Spleen (tissue), 11 donors: ENCODE data around the gene KRT79. TPM values are rescaled to one million over a fixed set of nuclear protein-coding genes. Genes with fewer than 3 reads are reported as not detected.
A peak's percentile ranks its signal among the peaks of the same experiment; 100 is the strongest.

ENCODE experiments used
- DNase-seq: peaks from one replicate; pipeline ENCODE4 v3.0.0-alpha.2; 2020
- H3K27ac ChIP-seq, 8 donors: fragments of 200-600 bp; sonication (generic) in 7 of 8; 1 replicate in 4 of 8; 2 replicates in 4 of 8; pipeline versions ENCODE4 v1.5.0 to v1.8.0; 2016 to 2021; ENCODE audit warnings: inconsistent platforms in 4 of 8, mild to moderate bottlenecking in 4 of 8, moderate library complexity in 1 of 8
- H3K27me3 ChIP-seq, 7 donors: fragments of 200-600 bp; sonication (generic) in 6 of 7; replicated peaks in 1 of 7; 1 replicate in 4 of 7; 2 replicates in 3 of 7; pipeline versions ENCODE4 v1.5.0 to v1.8.0; 2016 to 2021; ENCODE audit warnings: inconsistent platforms in 3 of 7, mild to moderate bottlenecking in 1 of 7
- H3K36me3 ChIP-seq, 6 donors: fragments of 200-600 bp; sonication (generic) in 5 of 6; 1 replicate in 4 of 6; 2 replicates in 2 of 6; pipeline versions ENCODE4 v1.5.0 to v1.8.0; 2016 to 2021; ENCODE audit warnings: inconsistent platforms in 2 of 6
- H3K4me1 ChIP-seq, 6 donors: fragments of 200-600 bp; sonication (generic) in 5 of 6; 1 replicate in 3 of 6; 2 replicates in 3 of 6; pipeline versions ENCODE4 v1.5.0 to v1.8.0; 2016 to 2021; ENCODE audit warnings: inconsistent platforms in 3 of 6
- H3K4me3 ChIP-seq, 8 donors: fragments of 200-600 bp; sonication (generic) in 7 of 8; 1 replicate in 4 of 8; 2 replicates in 4 of 8; pipeline versions ENCODE4 v1.5.0 to v1.8.0; 2016 to 2021; ENCODE audit warnings: inconsistent platforms in 4 of 8, mild to moderate bottlenecking in 4 of 8, moderate library complexity in 2 of 8
- H3K9me3 ChIP-seq, 8 donors: fragments of 200-600 bp; sonication (generic) in 7 of 8; 1 replicate in 4 of 8; 2 replicates in 4 of 8; pipeline versions ENCODE4 v1.5.0 to v1.8.0; 2016 to 2021; ENCODE audit warnings: inconsistent platforms in 4 of 8
- POLR2A ChIP-seq, 3 donors: fragments of 450-650 bp; IDR thresholded peaks; one replicate each; pipeline ENCODE4 v1.5.1; 2017; ENCODE audit warnings: antibody characterized with exemption in 3 of 3, mild to moderate bottlenecking in 1 of 3
- POLR2AphosphoS5 ChIP-seq, 3 donors: sonication (generic); formaldehyde crosslinking; IDR thresholded peaks; one replicate each; pipeline ENCODE4 v1.5.1; 2017; ENCODE audit warnings: antibody characterized with exemption in 3 of 3
- WGBS, 5 donors: extraction: QIAGEN DNeasy Blood & Tissue Kit in 3 of 5; methylation state at CpG; one replicate each; pipeline versions ENCODE4 v1.1.5 to v1.1.7; 2013 to 2018; 5-methylcytosine and 5-hydroxymethylcytosine counted together
- intact Hi-C: fragments of 100-400 bp; cut with DNase I; formaldehyde crosslinking; loops from one replicate; pipeline ENCODE4 v1.15.0; 2023; ENCODE audit warnings: low total_unique reads
- polyA plus RNA-seq, 3 donors: library from polyadenylated mRNA; stranded (reverse); fragments of 200-250 nt; gene quantifications; one replicate each; pipeline ENCODE4 v1.2.1, GENCODE V29; 2013
- total RNA-seq, 7 donors: library from RNA; depleted of rRNA in 3 of 7; stranded (reverse); fragments of >200 nt in 3 of 7; fragmentation: NEBNext Ultra II Directional in 4 of 7; extraction: Animal tissue kit (Norgen Biotek cat#: 25700) in 4 of 7; gene quantifications; one replicate each; pipeline versions ENCODE4 v1.1.0 to v1.2.1, GENCODE V29; 2016 to 2021
- TF ChIP-seq, protein P1 (sequence below), 11 experiments: fragments of 200-600 bp in 7 of 11; fragments of 450-650 bp in 4 of 11; sonication (generic) in 4 of 11; IDR thresholded peaks in 8 of 11; conservative IDR thresholded peaks in 3 of 11; 1 replicate in 7 of 11; 2 replicates in 4 of 11; pipeline versions ENCODE4 v1.4.0 to v1.8.0; 2016 to 2021; ENCODE audit warnings: antibody characterized with exemption in 11 of 11, inconsistent platforms in 4 of 11, mild to moderate bottlenecking in 1 of 11
- donor health status: healthy with polysubstance abuse.
- donor health status: DM: no; HTN: no; CAD: no; lungs with moderate emphysema.
- donor health status: DM: no; HTN: no; CAD: no.
- donor health status: Bipolar disorder and iron deficiency.
- donor health status: healthy.
- donor health status: DM: no; HTN: no; CAD: no.
- donor health status: DM: yes; HTN: yes; CAD: no.

KRT79 gene
- total and polyA plus RNA-seq, 10 donors, result 0.15 to 0.37 (median 0.19) TPM; not detected in 7

GRCh38 chr12:52800259-52800917, 33.7 kb downstream of the KRT79 start:
- intact Hi-C loops, result no loop called here
- 69 to 83% (median 72%) methylated on average over 1 of the region's 1 CpG for WGBS, 5 donors
- H3K27ac ChIP-seq, result no peak overlapping the region
- no peaks in the 10 kb centered on the region for H3K9me3 ChIP-seq
- no peaks in the 10 kb centered on the region for H3K4me1 ChIP-seq
- peaks cover 0 to 5% (median 0%) of the 10 kb centered on the region in 7 donors for H3K27me3 ChIP-seq
- no peak for TF ChIP-seq POLR2AphosphoS5 (IDR thresholded peaks at IDR 0.05)
- TF ChIP-seq, protein P1, sequence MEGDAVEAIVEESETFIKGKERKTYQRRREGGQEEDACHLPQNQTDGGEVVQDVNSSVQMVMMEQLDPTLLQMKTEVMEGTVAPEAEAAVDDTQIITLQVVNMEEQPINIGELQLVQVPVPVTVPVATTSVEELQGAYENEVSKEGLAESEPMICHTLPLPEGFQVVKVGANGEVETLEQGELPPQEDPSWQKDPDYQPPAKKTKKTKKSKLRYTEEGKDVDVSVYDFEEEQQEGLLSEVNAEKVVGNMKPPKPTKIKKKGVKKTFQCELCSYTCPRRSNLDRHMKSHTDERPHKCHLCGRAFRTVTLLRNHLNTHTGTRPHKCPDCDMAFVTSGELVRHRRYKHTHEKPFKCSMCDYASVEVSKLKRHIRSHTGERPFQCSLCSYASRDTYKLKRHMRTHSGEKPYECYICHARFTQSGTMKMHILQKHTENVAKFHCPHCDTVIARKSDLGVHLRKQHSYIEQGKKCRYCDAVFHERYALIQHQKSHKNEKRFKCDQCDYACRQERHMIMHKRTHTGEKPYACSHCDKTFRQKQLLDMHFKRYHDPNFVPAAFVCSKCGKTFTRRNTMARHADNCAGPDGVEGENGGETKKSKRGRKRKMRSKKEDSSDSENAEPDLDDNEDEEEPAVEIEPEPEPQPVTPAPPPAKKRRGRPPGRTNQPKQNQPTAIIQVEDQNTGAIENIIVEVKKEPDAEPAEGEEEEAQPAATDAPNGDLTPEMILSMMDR (IDR thresholded peaks at IDR 0.05 in 8 of 11, conservative IDR thresholded peaks at IDR 0.05 in 3 of 11), result no peak
- no peak for TF ChIP-seq POLR2A (IDR thresholded peaks at IDR 0.05)
- no peak overlapping the region for H3K4me3 ChIP-seq
- peak; percentile 14 for DNase-seq
- H3K36me3 ChIP-seq, result no peaks in the 10 kb centered on the region

DNA sequence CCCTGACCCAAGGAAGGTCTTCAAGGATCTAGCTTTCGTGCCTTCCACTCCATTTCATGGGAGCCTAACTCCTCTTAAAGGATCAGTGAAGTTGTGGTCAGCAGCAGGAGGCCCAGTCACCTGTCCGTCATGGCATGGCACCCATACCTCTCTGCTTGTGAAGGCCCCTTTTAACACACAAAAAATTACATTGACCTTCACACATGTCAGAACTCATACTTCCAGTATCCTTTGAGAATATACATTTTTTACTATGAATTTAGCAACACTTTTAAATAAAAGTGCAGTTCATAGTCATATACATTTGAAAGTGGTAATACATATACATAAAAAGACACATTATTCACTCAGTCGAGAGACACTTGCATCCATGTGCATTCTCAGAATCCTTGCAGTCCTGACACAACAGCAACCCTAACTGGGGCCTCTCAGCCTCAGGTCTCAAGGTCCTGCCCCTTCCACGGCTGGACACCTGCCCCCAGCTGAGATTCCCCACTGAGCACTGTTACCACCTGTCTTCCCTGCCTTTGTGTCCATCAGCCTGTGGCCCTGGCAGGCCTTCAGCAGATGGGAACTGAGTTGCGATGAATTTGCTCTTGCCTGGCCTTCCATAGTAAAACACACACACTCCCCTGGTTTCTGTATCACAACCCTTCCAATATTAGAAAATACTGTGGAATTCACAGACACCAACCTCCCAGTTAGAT, 34.5 kb downstream of the KRT79 start:
- Histone ChIP-seq H3K27me3 (peaks cover 0 to 6% (median 0%) of the 10 kb centered on the region in 7 donors), H3K9me3 (no peaks in the 10 kb centered on the region), H3K27ac (no peak overlapping the region), H3K4me1 (no peaks in the 10 kb centered on the region), H3K4me3 (no peak overlapping the region), H3K36me3 (no peaks in the 10 kb centered on the region)
- peak; percentile 29 for DNase-seq
- 61 to 81% (median 79%) methylated on average over 4 to 5 of the region's 5 CpGs for WGBS, 5 donors
- intact Hi-C loops, result no loop called here
- TF ChIP-seq POLR2AphosphoS5 (IDR thresholded peaks at IDR 0.05), result no peak
- TF ChIP-seq POLR2A (IDR thresholded peaks at IDR 0.05), result no peak
- TF ChIP-seq, protein P1 (IDR thresholded peaks at IDR 0.05 in 8 of 11, conservative IDR thresholded peaks at IDR 0.05 in 3 of 11), result no peak

DNA sequence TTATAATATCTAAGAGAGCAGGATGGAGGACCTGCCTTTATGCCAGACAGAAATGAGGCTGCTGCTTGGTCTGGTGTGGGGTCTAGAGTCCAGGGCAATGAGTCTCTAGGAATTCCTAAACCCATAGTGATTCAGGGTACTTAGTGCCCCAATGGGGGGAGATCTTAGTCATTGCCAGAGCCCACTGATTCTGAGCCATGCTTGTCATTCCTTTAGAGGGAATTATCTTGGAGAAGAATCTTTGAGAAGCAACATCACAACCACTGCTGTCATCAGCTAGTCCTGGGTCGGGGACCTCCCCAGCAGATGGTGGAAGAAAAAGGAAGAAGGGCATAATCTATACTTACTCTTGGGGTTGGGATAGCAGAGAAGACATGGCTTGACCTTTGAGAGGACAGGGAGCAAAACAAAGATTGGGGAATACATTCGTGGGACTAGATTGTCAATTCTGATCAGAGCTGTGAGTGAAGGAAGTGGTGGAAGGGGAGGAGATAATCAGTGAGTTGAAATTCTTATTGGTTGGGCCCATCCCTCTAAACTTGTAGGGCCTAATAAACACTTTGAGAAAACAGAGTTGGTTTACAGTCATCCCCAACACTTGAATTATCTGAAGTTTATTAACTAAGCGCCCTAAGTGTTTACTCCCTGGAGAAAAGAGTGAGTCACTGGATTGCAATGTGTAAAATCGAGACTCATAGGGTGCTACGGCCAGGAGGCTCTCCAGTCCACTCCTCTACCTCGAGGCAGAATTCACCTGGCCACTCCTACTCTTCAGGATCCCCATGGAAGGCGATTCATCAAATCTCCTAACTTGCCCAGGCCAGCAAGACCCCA, 35.2 kb downstream of the KRT79 start:
- peak; percentile 9 for DNase-seq
- H3K9me3 ChIP-seq, result no peaks in the 10 kb centered on the region
- intact Hi-C loops, result no loop called here
- TF ChIP-seq POLR2AphosphoS5 (IDR thresholded peaks at IDR 0.05) (no peak), POLR2A (IDR thresholded peaks at IDR 0.05) (no peak)
- TF ChIP-seq, protein P1 (IDR thresholded peaks at IDR 0.05 in 8 of 11, conservative IDR thresholded peaks at IDR 0.05 in 3 of 11), result no peak
- H3K4me3 ChIP-seq, result no peak overlapping the region
- H3K36me3 ChIP-seq, result no peaks in the 10 kb centered on the region
- H3K27ac ChIP-seq, result no peak overlapping the region
- H3K4me1 ChIP-seq, result no peaks in the 10 kb centered on the region
- peaks cover 0 to 6% (median 0%) of the 10 kb centered on the region in 7 donors for H3K27me3 ChIP-seq
- 51 to 68% (median 54%) methylated on average over 7 of the region's 7 CpGs for WGBS, 5 donors
